Activated T-helper 1 cell treated with anti-CD3 and anti-CD28 coated beads, Interleukin-2, amount 50 U/mL, for 16 hours (primary cell): Measurements from ENCODE around the gene APOC4.

ENCODE experiments used
- DNase-seq, 2 donors: peaks; one replicate each; pipeline ENCODE4 v3.0.0-alpha.2; 2020; ENCODE audit warnings: low read depth in 1 of 2, low spot score in 1 of 2

Gene APOC4

DNA sequence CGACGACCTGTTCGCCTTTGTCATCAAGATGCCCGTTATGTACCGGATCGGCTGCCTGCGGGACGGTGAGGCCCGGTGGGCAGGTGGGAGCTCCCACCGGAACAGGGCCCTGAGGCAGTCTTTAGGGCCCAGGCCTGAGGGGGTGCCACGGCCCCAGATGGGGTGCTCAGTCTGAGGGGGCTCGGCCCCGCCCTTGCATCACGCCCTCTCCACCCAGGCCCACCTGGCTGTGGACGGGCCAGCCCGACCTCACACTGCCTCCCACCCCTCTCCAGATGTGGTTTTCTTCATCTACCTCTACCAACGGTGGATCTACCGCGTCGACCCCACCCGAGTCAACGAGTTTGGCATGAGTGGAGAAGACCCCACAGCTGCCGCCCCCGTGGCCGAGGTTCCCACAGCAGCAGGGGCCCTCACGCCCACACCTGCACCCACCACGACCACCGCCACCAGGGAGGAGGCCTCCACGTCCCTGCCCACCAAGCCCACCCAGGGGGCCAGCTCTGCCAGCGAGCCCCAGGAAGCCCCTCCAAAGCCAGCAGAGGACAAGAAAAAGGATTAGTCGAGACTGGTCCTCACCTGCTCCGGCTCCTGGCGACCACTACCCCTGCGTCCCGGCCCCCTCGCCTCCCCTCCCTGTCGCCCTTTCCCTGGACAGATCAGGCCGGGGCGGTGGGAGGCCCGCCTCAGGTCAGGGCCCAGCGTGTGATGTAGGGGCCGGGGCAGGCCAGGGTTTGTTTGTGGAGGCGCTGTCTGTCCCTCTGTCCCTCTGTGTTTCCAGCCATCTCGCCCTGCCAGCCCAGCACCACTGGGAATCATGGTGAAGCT lies 50.5 kb downstream of the APOC4 start:
- no peak for DNase-seq

DNA sequence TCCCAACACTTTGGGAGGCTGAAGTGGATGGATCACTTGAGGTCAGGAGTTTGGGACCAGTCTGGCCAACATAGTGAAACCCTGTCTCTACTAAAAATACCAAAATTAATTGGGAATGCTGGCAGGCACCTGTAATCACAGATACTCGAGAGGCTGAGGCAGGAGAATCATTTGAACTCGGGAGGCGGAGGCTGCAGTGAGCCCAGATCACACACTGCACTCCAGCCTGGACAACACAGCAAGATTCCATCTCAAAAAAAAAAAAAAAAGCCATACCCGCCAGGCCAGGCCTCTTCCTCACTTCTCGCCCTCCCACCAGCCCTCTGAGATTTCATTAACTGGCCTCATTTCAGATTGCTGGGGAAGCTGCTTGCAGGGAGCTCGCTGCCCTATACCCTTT lies 51.5 kb downstream of the APOC4 start:
- DNase-seq = no peak

DNA sequence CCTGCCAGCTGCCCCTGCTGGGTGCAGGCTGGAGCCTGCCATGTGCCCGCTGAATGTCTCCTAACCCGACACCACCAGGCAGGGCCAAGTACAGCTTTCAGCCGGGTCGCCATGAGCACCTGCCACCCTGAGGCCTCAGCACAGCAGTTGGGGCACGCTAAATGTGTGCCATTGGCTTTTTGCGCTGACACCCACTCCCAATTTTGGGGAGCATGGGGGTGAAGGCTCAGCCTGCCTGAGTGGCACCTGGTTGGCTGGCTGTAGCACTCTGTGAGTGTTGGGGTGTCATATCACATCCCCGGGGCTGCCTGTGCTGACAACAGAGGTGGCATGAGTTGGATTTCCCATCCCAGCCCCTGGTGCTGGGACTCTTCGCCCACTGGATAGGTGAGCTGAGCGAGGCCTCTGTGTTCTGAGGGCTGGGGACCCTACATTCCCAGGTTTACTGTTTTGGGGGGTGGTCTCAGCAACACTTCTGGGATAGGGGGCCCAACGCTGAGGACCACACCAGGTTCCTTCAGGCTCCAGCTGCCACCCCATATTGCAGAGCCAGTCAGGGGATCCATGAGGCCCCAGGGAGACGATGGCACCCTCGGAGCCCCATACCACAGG lies 52.0 kb downstream of the APOC4 start:
- no peak for DNase-seq
